ENCODE results near the gene KCNH4.
"Not testable (repeated sequence)": the region's sequence is repeated elsewhere in the genome, so short reads cannot be mapped to it uniquely, and the experiment has no call there.

KCNH4 gene

GRCh38 chr17:42210046-42210445 lies 29.1 kb upstream of the KCNH4 start:
- peaks cover 10% of the 10 kb centered on the region; the same call in 1 of the 2 replicates for H3K36me3 ChIP-seq (ENCODE audit: insufficient read depth, low read length)
- H3K27ac ChIP-seq (ENCODE audit: low read depth, low read length): no peak overlapping the region
- H2AFZ ChIP-seq (ENCODE audit: low read length, unreplicated experiment): no peak overlapping the region
- no peaks in the 10 kb centered on the region for H3K4me1 ChIP-seq (ENCODE audit: control insufficient read depth, insufficient read depth, low read length, unreplicated experiment)
- H3K27me3 ChIP-seq (ENCODE audit: insufficient read depth, low read length): no peaks in the 10 kb centered on the region
- H3K79me2 ChIP-seq (ENCODE audit: control insufficient read depth, insufficient read depth, low read length, unreplicated experiment): no peaks in the 10 kb centered on the region
- no peak overlapping the region for H3K4me3 ChIP-seq (ENCODE audit: low read depth, low read length)

- not testable (repeated sequence) for H2AFZ ChIP-seq (ENCODE audit: low read length, unreplicated experiment); H3K4me3 ChIP-seq (ENCODE audit: low read depth, low read length); H3K79me2 ChIP-seq (ENCODE audit: control insufficient read depth, insufficient read depth, low read length, unreplicated experiment); H3K36me3 ChIP-seq (ENCODE audit: insufficient read depth, low read length); H3K27ac ChIP-seq (ENCODE audit: low read depth, low read length); H3K27me3 ChIP-seq (ENCODE audit: insufficient read depth, low read length)
- peaks cover 10% of the 10 kb centered on the region for H3K4me1 ChIP-seq (ENCODE audit: control insufficient read depth, insufficient read depth, low read length, unreplicated experiment)
These were observed 25.2 kb upstream of the KCNH4 start for GRCh38 chr17:42206153-42206612.

- H2AFZ ChIP-seq (ENCODE audit: low read length, unreplicated experiment): no peak overlapping the region
- peak overlapping the region; percentile 50; the same call in 1 of the 2 replicates for H3K27ac ChIP-seq (ENCODE audit: low read depth, low read length)
- no peak overlapping the region for H3K4me3 ChIP-seq (ENCODE audit: low read depth, low read length)
- H3K4me1 ChIP-seq (ENCODE audit: control insufficient read depth, insufficient read depth, low read length, unreplicated experiment): peaks cover 10% of the 10 kb centered on the region
- no peaks in the 10 kb centered on the region for H3K36me3 ChIP-seq (ENCODE audit: insufficient read depth, low read length)
- no peaks in the 10 kb centered on the region for H3K27me3 ChIP-seq (ENCODE audit: insufficient read depth, low read length)
- H3K79me2 ChIP-seq (ENCODE audit: control insufficient read depth, insufficient read depth, low read length, unreplicated experiment): no peaks in the 10 kb centered on the region
These were observed 22.4 kb upstream of the KCNH4 start for GRCh38 chr17:42203354-42203753.

- Histone ChIP-seq H3K4me1 (ENCODE audit: control insufficient read depth, insufficient read depth, low read length, unreplicated experiment) (peaks cover 10% of the 10 kb centered on the region), H2AFZ (ENCODE audit: low read length, unreplicated experiment) (no peak overlapping the region), H3K4me3 (ENCODE audit: low read depth, low read length) (no peak overlapping the region), H3K27me3 (ENCODE audit: insufficient read depth, low read length) (no peaks in the 10 kb centered on the region), H3K27ac (ENCODE audit: low read depth, low read length) (peak overlapping the region; percentile 50; the same call in 1 of the 2 replicates), H3K79me2 (ENCODE audit: control insufficient read depth, insufficient read depth, low read length, unreplicated experiment) (no peaks in the 10 kb centered on the region), H3K36me3 (ENCODE audit: insufficient read depth, low read length) (no peaks in the 10 kb centered on the region)
These were observed 21.8 kb upstream of the KCNH4 start for GRCh38 chr17:42202696-42203095.

- no peaks in the 10 kb centered on the region for H3K36me3 ChIP-seq (ENCODE audit: insufficient read depth, low read length)
- no peaks in the 10 kb centered on the region for H3K79me2 ChIP-seq (ENCODE audit: control insufficient read depth, insufficient read depth, low read length, unreplicated experiment)
- no peak overlapping the region for H2AFZ ChIP-seq (ENCODE audit: low read length, unreplicated experiment)
- H3K27me3 ChIP-seq (ENCODE audit: insufficient read depth, low read length): no peaks in the 10 kb centered on the region
- H3K4me1 ChIP-seq (ENCODE audit: control insufficient read depth, insufficient read depth, low read length, unreplicated experiment): peaks cover 10% of the 10 kb centered on the region
- peak overlapping the region; percentile 16; the same call in 1 of the 2 replicates for H3K27ac ChIP-seq (ENCODE audit: low read depth, low read length)
- no peak overlapping the region for H3K4me3 ChIP-seq (ENCODE audit: low read depth, low read length)
These were observed 21.2 kb upstream of the KCNH4 start for GRCh38 chr17:42202159-42202558.

GRCh38 chr17:42201458-42201772 lies 20.5 kb upstream of the KCNH4 start:
- Histone ChIP-seq H3K36me3 (ENCODE audit: insufficient read depth, low read length) (no peaks in the 10 kb centered on the region), H3K79me2 (ENCODE audit: control insufficient read depth, insufficient read depth, low read length, unreplicated experiment) (no peaks in the 10 kb centered on the region), H3K27me3 (ENCODE audit: insufficient read depth, low read length) (no peaks in the 10 kb centered on the region), H3K4me1 (ENCODE audit: control insufficient read depth, insufficient read depth, low read length, unreplicated experiment) (peaks cover 10% of the 10 kb centered on the region), H3K4me3 (ENCODE audit: low read depth, low read length) (no peak overlapping the region), H3K27ac (ENCODE audit: low read depth, low read length) (no peak overlapping the region), H2AFZ (ENCODE audit: low read length, unreplicated experiment) (no peak overlapping the region)

GRCh38 chr17:42200706-42201457 lies 19.9 kb upstream of the KCNH4 start:
- no peak overlapping the region for H3K27ac ChIP-seq (ENCODE audit: low read depth, low read length)

GRCh38 chr17:42199416-42200011 lies 18.6 kb upstream of the KCNH4 start:
- H3K4me3 ChIP-seq (ENCODE audit: low read depth, low read length): no peak overlapping the region
- no peak overlapping the region for H3K27ac ChIP-seq (ENCODE audit: low read depth, low read length)
- H3K36me3 ChIP-seq (ENCODE audit: insufficient read depth, low read length): no peaks in the 10 kb centered on the region
- H2AFZ ChIP-seq (ENCODE audit: low read length, unreplicated experiment): no peak overlapping the region
- H3K4me1 ChIP-seq (ENCODE audit: control insufficient read depth, insufficient read depth, low read length, unreplicated experiment): peaks cover 10% of the 10 kb centered on the region
- no peaks in the 10 kb centered on the region for H3K27me3 ChIP-seq (ENCODE audit: insufficient read depth, low read length)
- no peaks in the 10 kb centered on the region for H3K79me2 ChIP-seq (ENCODE audit: control insufficient read depth, insufficient read depth, low read length, unreplicated experiment)

More at GRCh38 chr17:42200706-42201457, 19.9 kb upstream of the KCNH4 start:
- Histone ChIP-seq H2AFZ (ENCODE audit: low read length, unreplicated experiment) (no peak overlapping the region), H3K27me3 (ENCODE audit: insufficient read depth, low read length) (no peaks in the 10 kb centered on the region), H3K4me3 (ENCODE audit: low read depth, low read length) (no peak overlapping the region), H3K4me1 (ENCODE audit: control insufficient read depth, insufficient read depth, low read length, unreplicated experiment) (peaks cover 10% of the 10 kb centered on the region), H3K36me3 (ENCODE audit: insufficient read depth, low read length) (no peaks in the 10 kb centered on the region), H3K79me2 (ENCODE audit: control insufficient read depth, insufficient read depth, low read length, unreplicated experiment) (no peaks in the 10 kb centered on the region)

GRCh38 chr17:42198897-42199296 lies 18.0 kb upstream of the KCNH4 start:
- H3K27ac ChIP-seq (ENCODE audit: low read depth, low read length): no peak overlapping the region
- no peaks in the 10 kb centered on the region for H3K36me3 ChIP-seq (ENCODE audit: insufficient read depth, low read length)
- no peaks in the 10 kb centered on the region for H3K79me2 ChIP-seq (ENCODE audit: control insufficient read depth, insufficient read depth, low read length, unreplicated experiment)
- no peak overlapping the region for H2AFZ ChIP-seq (ENCODE audit: low read length, unreplicated experiment)
- no peaks in the 10 kb centered on the region for H3K27me3 ChIP-seq (ENCODE audit: insufficient read depth, low read length)
- H3K4me3 ChIP-seq (ENCODE audit: low read depth, low read length): no peak overlapping the region
- H3K4me1 ChIP-seq (ENCODE audit: control insufficient read depth, insufficient read depth, low read length, unreplicated experiment): peaks cover 10% of the 10 kb centered on the region

- H2AFZ ChIP-seq (ENCODE audit: low read length, unreplicated experiment): no peak overlapping the region
These were observed 16.7 kb upstream of the KCNH4 start for GRCh38 chr17:42197564-42198156.

More at GRCh38 chr17:42197564-42198156, 16.7 kb upstream of the KCNH4 start:
- Histone ChIP-seq H3K27me3 (ENCODE audit: insufficient read depth, low read length) (no peaks in the 10 kb centered on the region), H3K4me1 (ENCODE audit: control insufficient read depth, insufficient read depth, low read length, unreplicated experiment) (peaks cover 12% of the 10 kb centered on the region), H3K36me3 (ENCODE audit: insufficient read depth, low read length) (no peaks in the 10 kb centered on the region), H3K79me2 (ENCODE audit: control insufficient read depth, insufficient read depth, low read length, unreplicated experiment) (no peaks in the 10 kb centered on the region), H3K4me3 (ENCODE audit: low read depth, low read length) (no peak overlapping the region), H3K27ac (ENCODE audit: low read depth, low read length) (no peak overlapping the region)

Measured in ACC112 (cell line).